Stimulated activated CD4-positive, alpha-beta T cell treated with anti-CD3 and anti-CD28 coated beads, TNF-alpha, amount 100 ng/mL, for 1 hour (primary cell): ENCODE measurements around the gene TTC27.
"Not testable (repeated sequence)": the region's sequence is repeated elsewhere in the genome, so short reads cannot be mapped to it uniquely, and the experiment has no call there.

Experiments used
- DNase-seq, 3 donors: peaks; one replicate each; pipeline ENCODE4 v3.0.0-alpha.2; 2020; ENCODE audit warnings: low read depth in 3 of 3, low spot score in 1 of 3

The TTC27 gene

DNA sequence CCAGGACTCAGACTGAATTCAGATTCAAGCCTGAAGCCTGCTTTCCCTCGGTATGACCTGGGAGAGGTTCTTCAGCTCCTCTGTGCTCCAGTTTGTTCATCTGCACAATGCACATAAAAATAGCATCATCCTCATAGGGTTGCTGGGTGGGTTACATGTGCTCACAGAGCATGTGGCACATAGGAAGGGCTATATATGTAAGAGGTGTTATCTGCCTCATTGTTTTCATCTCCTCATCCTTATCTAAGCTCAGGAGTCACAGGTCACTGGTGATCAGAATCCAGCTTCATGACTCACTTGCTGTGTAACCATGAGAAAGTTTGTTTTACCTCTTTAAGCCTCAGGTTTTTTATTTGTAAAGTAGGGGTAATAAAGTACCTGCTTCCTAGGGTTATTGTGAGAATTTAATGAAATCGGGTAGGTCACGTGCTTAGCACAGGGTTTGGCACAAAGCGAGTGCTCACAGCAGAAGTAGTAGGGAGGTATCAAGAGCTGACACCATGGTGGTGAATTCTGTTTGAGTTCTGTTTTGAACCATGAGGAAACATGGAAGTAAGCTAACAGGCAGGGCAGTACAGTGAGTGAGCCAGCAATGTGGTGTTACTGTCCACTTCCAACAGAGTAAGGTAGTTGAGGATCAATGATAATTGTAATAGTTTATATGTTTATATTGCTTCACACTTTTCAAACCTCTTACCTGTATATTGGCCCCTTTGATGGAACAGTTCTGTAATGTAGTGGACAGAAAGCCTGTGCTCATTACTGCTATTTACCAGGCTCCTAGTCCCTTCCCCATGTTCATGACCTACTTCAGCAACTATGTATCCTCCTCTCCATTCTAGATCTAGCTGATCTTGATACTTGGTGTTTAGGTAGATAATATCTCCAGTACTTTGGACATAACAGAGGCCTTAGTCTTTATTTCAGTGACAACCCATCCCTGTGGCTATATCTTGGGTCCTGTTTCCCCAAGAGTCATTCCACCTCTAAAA is 177.6 kb downstream of the TTC27 start:
- no peak for DNase-seq

DNA sequence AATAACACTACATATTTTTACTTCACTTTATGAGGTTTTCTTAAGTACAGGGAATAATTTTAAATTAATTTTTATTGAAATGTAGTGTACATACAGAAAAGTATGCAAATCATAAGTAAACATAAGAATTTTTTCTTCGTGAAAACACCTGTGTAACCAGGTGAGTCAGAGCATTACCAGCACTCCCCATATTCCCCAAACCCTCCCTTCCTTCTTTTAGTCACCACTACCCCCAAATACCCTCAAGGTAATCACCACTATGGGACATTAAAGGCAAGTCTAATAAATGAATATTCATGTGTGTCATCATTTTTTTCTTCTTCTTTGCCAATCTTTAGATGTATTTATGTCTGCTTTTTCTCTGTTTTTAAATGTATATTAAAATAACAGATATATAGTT is 179.0 kb downstream of the TTC27 start:
- DNase-seq, result no peak

DNA sequence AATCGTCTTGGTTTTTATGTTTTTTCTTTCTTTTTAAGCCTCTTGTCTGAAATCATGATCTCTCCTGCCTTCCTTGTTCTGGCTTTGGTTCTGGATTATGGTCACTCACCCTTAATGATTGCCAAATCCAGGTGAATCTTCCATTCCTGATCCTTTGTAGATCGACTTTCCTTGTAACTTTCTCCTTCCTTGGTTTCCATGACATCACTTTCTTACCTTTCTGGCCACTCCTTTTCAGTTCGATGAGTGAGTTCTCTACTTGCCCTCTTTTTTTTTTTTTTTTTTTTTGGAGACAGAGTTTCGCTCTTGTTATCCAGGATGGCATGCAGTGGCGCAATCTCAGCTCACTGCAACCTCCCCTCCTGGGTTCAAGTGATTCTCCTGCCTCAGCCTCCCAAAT is 179.8 kb downstream of the TTC27 start:
- DNase-seq, result no peak

DNA sequence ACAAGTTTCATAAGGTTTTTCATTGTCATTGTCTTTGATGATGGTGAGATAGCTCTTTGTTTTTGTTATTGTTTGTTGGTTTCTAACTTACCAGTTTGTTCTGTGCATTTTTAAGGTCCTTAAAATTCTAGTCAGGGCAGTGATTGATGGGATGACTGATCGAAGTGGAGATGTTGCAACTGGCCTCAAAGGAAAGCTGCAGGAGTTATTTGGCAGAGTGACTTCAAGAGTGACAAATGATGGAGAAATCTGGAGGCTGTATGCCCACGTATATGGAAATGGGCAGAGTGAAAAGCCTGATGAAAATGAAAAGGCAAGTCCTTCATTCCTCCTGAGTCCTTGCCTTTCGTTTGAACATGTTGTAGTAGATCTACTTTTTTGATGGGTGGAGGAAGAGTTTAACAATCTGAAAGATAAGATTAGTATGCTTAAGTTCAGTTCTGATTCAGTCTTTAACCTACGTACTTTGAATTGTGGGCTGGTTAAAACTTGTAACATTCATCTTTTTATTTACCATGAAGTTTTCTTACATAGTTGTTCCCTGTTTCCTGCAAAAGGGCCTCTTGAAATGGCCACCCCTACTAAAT is 183.2 kb downstream of the TTC27 start:
- DNase-seq, result no peak

DNA sequence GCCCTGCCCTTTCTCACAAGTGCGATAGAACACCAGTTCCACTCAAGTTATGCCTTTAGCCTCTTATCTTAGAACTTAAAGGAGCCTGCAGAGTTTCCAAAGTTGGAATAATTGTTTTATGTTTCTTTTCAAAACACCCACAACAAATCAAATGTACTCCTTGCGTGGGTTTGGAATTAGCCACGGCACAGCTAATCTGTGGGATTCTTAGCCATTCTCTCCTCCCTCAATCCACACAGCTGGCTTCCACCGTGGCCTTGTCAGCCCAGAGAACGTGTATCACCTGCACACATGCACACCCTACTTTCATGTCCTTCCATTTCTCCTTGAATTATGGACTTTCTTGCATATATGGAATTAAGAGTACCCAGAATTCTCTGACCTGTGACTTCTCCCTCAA is 183.8 kb downstream of the TTC27 start:
- DNase-seq, result no peak

DNA sequence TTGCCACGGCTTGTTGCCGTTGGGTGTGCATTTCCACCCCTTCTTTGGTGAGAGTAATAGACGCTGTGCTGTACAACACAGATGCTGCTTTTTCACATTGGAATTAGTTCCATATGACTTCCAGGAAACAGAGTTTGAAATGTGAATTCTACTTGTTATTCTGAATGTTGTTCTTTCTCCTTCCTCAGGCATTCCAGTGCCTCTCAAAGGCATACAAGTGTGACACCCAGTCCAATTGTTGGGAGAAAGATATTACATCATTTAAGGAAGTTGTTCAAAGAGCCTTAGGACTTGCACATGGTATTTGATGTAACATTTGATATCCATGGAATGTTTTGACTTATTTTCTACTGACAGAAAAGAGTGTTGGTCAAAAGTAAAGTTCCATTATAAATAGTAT is 184.5 kb downstream of the TTC27 start:
- no peak for DNase-seq

DNA sequence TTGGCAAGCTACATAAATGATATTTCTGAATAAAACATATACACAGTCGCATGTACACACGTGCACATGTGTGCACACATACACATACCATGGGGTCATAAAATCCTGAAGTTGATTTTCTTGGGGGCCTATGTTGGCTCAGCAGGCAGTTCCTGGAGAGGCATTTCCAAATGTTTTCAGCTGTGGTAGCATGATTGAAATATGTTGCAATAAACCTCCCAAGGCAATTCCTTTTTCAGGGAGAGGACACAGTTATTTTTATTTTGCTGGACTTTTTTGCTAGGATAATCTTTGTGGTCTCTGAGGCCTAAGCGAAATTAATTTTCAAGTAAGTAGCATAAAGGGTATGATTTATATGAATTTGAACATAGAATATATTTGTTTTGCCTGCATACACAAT is 192.2 kb downstream of the TTC27 start:
- no peak for DNase-seq

DNA sequence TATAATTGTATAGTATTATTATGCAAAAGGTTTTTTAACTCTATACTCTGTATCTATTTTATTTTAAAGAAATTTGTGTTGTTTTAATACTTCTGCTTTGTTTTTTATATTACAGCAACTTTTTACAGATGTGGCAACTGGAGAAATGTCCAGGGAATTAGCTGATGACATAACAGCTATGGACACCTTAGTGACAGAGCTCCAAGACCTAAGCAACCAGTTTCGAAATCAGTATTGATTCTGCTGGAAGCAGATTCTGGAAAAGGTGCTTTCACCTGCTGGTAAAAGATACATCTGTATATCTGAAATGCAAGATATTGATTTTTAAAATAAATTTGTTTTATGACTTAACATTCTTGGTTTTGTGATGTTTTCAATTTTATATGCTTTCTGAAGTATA is 192.9 kb downstream of the TTC27 start:
- no peak for DNase-seq

DNA sequence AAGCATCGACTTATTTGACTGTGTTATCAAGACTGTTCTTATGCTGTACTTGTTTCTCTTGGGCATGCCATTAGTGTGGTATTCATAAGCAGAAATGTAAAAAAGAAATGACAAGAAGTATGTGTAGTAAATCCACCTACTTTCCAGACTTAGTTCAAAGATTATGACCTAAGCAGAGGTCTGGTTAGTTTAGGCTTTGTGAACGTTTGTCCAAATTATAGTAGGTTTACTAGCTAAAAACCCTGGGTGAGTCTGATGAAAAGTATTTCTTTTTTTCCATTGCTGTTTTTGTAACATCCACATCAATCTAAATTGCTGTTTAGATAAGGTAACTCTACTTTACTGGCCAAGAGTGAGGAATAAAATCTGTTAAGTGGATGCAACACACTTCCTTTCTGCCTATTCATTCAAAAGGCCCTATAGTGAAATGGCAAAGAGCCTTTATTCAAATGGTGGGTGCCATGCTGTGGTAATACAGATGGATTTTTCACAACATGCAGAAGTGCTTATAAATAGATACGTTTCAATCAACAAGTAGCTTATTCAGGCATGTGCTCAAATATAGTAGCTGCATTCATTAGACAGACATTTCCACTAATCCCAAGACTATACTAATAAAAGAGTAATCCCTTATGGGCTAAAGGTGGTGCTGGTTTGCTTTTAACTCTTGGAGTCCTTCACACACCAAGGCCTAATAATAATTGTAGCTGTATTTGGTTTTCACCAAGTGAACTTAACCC is 196.4 kb downstream of the TTC27 start:
- DNase-seq, result no peak

DNA sequence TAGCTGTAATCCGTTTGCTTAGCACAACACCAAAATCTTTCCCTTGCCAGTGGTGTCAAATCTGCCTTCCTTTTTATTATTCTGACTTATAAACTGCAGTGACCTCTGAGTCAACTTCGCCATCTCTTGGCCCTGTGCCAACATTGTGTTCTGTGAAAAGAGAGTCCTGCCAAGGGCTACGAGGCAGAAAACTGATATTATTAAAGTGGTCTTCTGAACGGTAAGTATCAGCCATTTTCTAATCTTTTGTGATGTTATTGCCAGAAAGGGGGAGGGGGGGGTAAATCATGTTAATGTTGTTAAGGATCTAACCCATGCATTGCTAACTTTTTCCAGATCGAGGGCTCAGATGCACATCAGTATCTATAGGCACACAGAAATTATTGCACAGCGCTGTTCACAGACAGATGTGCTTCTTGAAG is 197.5 kb downstream of the TTC27 start:
- DNase-seq, result no peak

DNA sequence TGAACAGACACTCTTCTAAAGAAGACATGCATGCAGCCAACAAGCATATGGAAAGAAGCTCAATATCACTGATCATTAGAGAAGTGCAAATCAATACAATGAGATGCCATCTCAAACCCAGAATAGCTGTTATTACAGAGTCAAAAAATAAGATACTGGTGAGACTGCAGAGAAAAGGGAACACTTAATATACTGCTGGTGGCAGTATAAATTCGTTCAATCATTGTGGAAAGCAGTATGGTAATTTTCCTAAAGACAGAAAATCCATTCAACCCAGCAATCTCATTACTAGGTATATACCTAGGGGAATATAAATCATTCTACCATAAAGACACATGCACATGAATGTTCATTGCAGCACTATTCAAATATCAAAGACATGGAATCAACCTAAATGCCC is 202.3 kb downstream of the TTC27 start:
- DNase-seq, result no peak

DNA sequence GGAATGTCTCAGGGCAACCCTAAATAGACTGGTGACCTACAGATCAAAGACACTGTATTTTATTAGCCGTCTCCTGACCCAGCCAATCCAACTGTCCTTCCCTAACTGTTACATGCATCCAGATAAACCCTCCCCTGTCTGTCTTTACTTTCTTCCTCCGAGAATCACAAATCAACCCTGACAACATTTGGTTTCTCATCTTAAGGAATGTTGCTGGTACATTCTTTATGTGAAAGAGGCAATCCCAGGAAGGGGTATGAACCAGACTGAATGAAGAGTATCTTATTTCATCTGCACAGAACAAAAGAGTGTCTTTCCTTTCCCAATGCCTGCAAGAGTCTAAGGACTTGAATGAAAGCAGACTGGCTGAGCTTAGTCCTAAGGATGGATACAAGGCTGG is 205.0 kb downstream of the TTC27 start:
- DNase-seq, result no peak

DNA sequence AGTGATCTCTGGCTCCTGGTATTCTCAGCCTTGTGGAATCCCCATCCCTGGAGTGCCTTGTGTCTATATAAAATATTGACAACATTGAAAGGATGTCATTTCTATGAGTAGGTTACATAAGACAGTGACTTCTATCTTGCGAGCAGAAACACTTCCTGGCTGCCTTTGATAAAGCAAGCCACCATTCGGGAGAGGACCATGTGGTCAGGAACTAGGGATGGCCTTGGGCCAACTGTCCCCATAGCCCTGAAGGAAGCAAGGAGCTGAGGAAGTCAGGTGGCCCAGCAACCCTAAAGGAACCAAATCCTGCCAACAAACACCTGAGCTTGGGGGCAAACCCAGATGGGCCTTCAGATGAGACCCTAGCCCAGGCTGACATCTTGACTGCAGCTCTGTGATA is 205.9 kb downstream of the TTC27 start:
- no peak for DNase-seq

DNA sequence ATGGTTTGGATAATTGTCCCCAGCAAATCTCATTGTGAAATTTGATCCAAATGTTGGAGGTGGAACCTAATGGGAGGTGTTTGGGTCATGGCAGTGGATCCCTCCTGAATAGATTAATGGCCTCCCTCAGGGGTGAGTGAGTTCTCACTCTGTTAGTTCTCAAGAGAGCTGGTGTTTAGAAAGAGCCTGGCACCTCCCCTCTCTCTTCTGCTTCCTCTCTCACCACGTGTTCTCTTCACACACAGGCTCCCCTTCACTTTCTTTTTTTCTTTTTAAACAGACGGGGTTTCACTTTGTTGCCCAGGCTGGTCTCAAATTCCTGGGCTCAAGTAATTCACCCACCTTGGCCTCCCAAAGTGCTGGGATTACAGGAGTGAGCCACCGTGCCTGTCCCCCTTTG is 207.3 kb downstream of the TTC27 start:
- DNase-seq, result no peak

DNA sequence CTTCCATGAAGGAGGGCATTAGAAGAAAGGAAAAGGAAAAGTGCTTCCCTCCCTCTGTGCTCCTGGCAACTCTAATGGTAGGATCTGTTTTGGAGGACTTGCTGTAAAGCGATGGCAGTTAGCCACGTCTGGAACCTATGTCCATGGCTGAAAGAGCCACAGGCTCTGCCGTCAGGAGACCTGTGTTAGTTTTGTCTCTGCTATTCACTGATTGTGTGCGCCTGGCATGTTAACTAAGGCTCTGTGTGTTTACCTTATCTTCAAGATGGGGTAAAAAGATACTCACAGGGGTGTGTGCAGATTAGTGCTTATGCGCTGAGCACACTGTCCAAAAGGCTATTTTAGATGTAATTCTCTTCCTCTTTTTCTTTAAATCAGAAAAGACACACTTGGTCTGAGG is 209.1 kb downstream of the TTC27 start:
- DNase-seq, result no peak

DNA sequence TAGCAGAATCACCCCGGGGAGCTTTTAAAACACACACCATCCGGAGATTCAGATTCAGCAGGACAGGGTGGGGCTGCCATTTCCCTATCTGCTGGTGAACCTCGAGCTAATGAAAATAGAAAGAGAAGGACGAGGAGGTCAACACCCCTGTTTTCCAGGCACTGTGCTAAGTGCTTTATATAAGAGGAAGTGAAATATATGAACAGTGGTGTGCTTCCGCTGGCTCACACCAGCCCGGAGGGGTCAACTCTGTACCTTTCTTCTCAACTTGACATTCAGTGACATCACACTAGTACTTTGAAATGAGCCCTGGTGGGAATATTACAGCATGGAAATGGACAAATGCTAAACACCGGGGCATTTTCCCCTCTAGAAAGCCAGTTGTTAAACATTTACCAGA is 210.6 kb downstream of the TTC27 start:
- no peak for DNase-seq

DNA sequence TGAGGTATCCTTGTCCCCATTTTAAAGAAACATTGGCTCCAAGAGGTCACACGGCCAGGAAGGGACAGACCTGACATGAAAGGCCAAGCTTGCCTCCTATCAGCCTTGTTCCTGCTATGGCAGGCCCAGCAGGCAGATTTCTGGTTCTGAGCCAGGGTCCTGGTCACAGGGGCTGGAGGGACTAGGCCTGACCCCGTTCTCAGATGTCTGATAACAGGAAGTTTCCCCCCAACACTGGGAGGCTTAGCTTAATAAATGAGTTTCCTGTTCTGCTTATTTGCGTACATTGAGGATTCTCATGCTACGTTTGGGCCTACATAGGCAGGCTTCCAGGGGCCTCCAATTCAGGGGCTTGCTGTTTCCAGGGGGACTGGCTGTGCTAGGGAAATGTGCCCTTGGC is 211.1 kb downstream of the TTC27 start:
- no peak for DNase-seq

DNA sequence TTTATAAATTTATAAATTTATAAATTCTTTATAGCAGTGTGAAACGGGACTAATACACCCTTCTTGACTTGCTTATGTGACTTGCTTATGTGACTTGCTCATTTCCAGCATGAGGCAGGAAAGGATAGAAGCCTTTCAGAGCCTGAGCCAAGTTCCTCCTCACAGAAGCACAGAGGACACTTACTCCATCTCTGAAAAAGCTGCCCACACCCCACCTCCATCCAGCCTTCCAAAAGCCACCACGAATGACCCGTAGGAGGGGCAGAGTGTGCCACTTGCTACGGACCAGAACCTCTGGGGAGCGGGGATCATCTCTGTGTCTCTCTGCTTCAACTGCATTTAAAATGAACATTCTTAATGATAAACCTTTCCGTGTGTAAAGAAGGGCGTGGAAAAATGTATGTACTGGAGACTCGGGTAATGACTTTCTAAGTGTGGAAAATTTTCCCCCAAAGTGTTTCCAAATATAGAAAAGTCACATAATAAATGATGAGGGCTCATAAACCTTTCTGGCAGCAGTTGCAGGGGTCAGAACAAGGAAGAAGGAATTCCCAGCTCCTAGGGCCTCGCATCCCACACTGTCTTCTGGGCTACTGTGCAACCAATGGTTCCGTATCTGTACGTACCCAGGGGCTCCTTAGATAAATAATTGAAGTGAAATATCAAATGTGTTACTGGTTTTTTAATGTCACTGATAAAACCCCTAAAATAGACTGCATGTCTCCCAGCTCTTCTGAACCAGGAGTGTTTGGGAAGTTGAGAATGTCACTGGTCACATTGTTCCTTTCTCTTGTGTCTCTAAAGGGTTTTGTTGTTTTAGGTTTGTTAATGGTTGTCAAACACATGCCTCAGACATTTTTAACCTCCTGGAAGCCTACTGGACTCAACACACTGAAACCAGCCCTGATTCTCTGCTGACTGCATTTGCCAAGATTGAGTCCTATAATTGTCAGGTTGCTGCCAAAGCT is 214.4 kb downstream of the TTC27 start:
- DNase-seq, result no peak

DNA sequence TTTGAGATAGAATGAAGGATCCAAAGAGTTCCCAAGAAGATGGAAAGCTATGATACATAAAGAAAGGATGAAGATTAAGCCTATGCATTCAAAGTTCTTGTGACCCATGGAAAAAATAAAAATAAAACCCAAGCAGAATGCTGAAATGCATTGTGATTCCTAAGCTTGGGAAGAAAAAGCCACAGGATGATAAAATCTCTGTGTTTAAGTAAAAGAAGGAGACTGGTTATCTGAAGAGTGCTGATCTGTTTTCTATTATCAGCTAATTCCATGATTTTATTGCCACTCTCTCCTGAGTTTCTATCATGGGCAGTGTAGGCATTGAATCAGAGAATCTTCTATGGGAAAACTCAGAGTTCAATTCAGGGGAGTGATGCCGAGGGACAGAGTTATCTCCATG is 215.8 kb downstream of the TTC27 start:
- no peak for DNase-seq

DNA sequence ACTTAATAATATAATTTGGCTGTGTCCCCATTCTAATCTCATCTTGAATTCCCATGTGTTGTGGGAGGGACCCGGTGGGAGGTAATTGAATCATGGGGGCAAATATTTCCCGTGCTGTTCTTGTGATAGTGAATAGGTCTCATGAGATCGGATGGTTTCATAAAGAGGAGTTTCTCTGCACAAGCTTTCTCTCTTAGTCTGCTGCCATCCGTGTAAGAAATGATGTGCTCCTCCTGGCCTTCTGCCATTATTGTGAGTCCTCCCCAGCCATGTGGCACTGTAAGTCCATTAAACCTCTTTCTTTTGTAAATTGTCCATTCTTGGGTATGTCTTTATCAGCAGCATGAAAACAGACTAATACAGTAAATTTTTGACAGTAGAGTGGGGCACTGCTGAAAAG is 216.4 kb downstream of the TTC27 start:
- no peak for DNase-seq

DNA sequence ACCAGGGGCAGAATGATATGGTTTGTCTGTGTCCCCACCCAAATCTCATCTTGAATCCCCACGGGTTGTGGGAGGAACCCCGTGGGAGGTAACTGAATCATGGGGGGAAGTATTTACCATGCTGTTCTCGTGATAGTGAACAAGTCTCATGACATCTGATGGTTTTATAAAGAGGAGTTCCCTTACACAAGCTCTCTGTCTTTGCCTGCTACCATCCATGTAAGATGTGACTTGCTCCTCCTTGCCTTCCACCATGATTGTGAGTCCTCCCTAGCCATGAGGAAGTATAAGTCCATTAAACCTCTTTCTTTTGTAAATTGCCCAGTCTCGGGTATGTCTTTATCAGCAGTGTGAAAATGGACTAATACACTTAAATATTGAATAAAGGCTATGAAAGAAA is 218.4 kb downstream of the TTC27 start:
- DNase-seq, result not testable (repeated sequence)
